Loucy (cell line): ENCODE measurements around the gene POT1.

Experiments used
- EZH2phosphoT487 ChIP-seq: fragments of 200-600 bp; IDR thresholded peaks from 2 replicates; pipeline ENCODE4 v1.6.1; 2018; ENCODE audit warnings: antibody characterized with exemption, mild to moderate bottlenecking, moderate library complexity, borderline replicate concordance
- TF ChIP-seq, protein P1 (sequence below): fragments of 200-600 bp; sonication (generic); conservative IDR thresholded peaks from 2 replicates; pipeline ENCODE4 v1.5.1; 2014; ENCODE audit warnings: mild to moderate bottlenecking, antibody characterized with exemption, low read length

DNA sequence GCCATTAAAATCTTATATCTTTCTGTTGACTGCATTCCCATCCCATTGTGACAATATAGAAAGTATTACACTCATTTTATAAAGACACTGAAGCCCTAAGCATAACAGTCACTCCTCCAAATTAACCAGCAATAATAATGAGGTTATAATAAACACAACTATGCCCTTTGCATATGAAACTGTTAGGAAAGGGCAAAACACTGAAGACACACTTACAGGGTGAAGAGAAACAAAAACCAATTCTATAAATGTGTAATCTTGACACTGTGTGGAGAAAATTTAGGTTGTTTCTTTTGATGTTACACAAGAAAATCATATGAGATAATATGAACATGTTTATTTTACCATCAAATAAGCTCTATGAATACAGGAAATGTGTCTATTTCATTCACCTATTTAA is 150.0 kb downstream of the POT1 start:
- TF ChIP-seq, protein P1, sequence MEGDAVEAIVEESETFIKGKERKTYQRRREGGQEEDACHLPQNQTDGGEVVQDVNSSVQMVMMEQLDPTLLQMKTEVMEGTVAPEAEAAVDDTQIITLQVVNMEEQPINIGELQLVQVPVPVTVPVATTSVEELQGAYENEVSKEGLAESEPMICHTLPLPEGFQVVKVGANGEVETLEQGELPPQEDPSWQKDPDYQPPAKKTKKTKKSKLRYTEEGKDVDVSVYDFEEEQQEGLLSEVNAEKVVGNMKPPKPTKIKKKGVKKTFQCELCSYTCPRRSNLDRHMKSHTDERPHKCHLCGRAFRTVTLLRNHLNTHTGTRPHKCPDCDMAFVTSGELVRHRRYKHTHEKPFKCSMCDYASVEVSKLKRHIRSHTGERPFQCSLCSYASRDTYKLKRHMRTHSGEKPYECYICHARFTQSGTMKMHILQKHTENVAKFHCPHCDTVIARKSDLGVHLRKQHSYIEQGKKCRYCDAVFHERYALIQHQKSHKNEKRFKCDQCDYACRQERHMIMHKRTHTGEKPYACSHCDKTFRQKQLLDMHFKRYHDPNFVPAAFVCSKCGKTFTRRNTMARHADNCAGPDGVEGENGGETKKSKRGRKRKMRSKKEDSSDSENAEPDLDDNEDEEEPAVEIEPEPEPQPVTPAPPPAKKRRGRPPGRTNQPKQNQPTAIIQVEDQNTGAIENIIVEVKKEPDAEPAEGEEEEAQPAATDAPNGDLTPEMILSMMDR, result no peak
- no peak for TF ChIP-seq EZH2phosphoT487
